ENCODE data around the gene USHBP1. TPM values are rescaled to one million over a fixed set of nuclear protein-coding genes. Genes with fewer than 3 reads are reported as not detected.

The USHBP1 gene
- total and polyA plus RNA-seq, 2 of the 4 experiments (the other 2 are of a cell fraction) = not detected

DNA sequence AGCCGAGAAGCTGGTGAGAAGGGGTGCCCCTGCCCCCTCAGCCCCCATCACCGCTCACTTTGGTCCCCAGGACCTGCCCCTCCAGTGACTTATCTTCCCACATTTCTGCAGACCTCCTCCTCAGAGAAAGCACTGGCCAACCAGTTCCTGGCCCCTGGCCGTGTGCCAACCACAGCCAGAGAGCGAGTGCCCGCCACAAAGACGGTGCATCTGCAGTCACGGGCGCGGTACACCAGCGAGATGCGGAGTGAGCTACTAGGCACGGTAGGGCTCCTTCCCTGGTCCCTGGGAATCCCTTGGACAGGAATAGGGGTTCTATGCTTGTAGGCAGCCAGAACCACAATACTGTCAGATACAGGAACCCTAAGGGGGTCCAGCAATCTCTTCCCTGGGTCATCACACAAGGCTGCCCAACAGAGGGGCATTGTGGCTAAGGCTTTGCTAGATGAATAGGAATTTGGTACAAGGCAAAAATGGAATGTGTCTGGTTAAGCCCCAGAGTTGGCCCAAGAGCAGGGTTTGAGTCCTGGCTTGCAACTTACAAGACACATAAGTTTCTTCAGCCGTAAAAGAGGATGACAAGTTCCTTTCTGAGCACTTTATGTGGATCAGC lies 48.4 kb downstream of the USHBP1 start:
- no peak for TF ChIP-seq POLR2A (IDR thresholded peaks at IDR 0.05; ENCODE audit: low read depth, low read length)
- TF ChIP-seq CHD1 (IDR thresholded peaks at IDR 0.05; ENCODE audit: low read depth, low read length) = no peak
- TF ChIP-seq RFX5 (IDR thresholded peaks at IDR 0.05; ENCODE audit: low read depth, low read length) = no peak
- TF ChIP-seq MAFK (IDR thresholded peaks at IDR 0.05; ENCODE audit: low read depth, low read length) = no peak
- Histone ChIP-seq H3K4me1 (ENCODE audit: control insufficient read depth, insufficient read depth, low read length) (peaks cover 14% of the 10 kb centered on the region), H3K27me3 (ENCODE audit: control insufficient read depth, insufficient read depth, low read length) (no peaks in the 10 kb centered on the region), H4K5ac (ENCODE audit: low read depth, low read length) (peak overlapping the region; percentile 95), H4K8ac (ENCODE audit: low read depth in 2 of 2, low read length in 2 of 2) (peak overlapping the region; percentile 96 to 100), H2BK5ac (ENCODE audit: low read depth, low read length, poor library complexity, severe bottlenecking) (no peak overlapping the region), H3K9ac (ENCODE audit: low read depth, low read length) (no peak overlapping the region), H2BK20ac (ENCODE audit: low read depth, low read length) (no peak overlapping the region), H3K9me1 (ENCODE audit: insufficient read depth, low read length) (peaks cover 13% of the 10 kb centered on the region), H2AFZ (replicated peaks; ENCODE audit: low read length, poor library complexity) (peak overlapping the region; percentile 58), H2BK15ac (ENCODE audit: low read depth, low read length) (0 out of 3 replicates have a peak overlapping the region, but pooled peaks have one; percentile 42), H3K36me3 (ENCODE audit: control insufficient read depth, insufficient read depth, low read length) (peaks cover 43% of the 10 kb centered on the region), H3K14ac (replicated peaks; ENCODE audit: low read depth, low read length) (peak overlapping the region; percentile 97), H3K23ac (ENCODE audit: low read depth, low read length) (no peak overlapping the region; the same call in 1 of the 2 replicates), H4K20me1 (ENCODE audit: insufficient read depth, low read length) (no peaks in the 10 kb centered on the region), H3K18ac (ENCODE audit: low read depth, low read length) (no peak overlapping the region), H3K27ac (ENCODE audit: insufficient read depth, low read length) (peak overlapping the region; percentile 71; the same call in 1 of the 2 replicates), H3K9me3 (ENCODE audit: control insufficient read depth, insufficient read depth, low read length) (no peaks in the 10 kb centered on the region), H2AK5ac (ENCODE audit: low read depth, low read length) (peak overlapping the region; percentile 100), H2AK9ac (replicated peaks; ENCODE audit: low read depth, low read length, poor library complexity) (peak overlapping the region; percentile 99), H3K4me2 (ENCODE audit: low read depth, low read length) (peak overlapping the region; percentile 78; the same call in 1 of the 2 replicates), H2BK120ac (ENCODE audit: low read depth, low read length) (no peak overlapping the region), H3K56ac (ENCODE audit: extremely low read depth, insufficient read depth, low read length) (0 out of 2 replicates have a peak overlapping the region, but pooled peaks have one; percentile 28), H4K91ac (ENCODE audit: insufficient read depth, low read depth, low read length) (no peak overlapping the region; the same call in 1 of the 2 replicates), H3K79me1 (ENCODE audit: low read depth in 1 of 2, low read length in 2 of 2) (peaks cover 16 to 19% of the 10 kb centered on the region in 2 experiments; a peak in 3 of 4 replicates), H3K4ac (ENCODE audit: low read depth, low read length) (peak overlapping the region; percentile 98), H3K4me3 (ENCODE audit: insufficient read depth, low read depth, low read length) (0 out of 2 replicates have a peak overlapping the region, but pooled peaks have one; percentile 65)
- POLR2A ChIA-PET (ENCODE audit: unreplicated experiment) = no interaction called here
- ATAC-seq (ENCODE audit: low read depth) (no peak), DNase-seq (no peak)
- in situ Hi-C loops (cut with MboI; ENCODE audit: low sequenced_read_pairs) = no loop called here
- dilution Hi-C loops (cut with HindIII; ENCODE audit: low sequenced_read_pairs, unreplicated experiment) = no loop called here
- intact Hi-C loops (cut with micrococcal nuclease) = no loop called here
- BruUV-seq (replicated peaks) = no TSS peak
- CTCF ChIA-PET = interaction anchor here (0.6 to 0.7 kb wide), 2 partner anchors 108 to 1406 kb away, joined by 4 to 7 read pairs; no protein-coding TSS in a partner anchor
- WGBS, 2 experiments (ENCODE audit: extremely low coverage in 2 of 2, insufficient read length in 1 of 2) = 96% methylated on average over 9 of the region's 13 CpGs; no CpG with 5 or more reads in 1 of the 2 experiments
